Psoas muscle (tissue), 8 donors: ENCODE measurements around the gene MTMR12. TPM values are rescaled to one million over a fixed set of nuclear protein-coding genes. Genes with fewer than 3 reads are reported as not detected.

Experiments
- ATAC-seq, 4 donors: fragments of 200-7000 bp; cut with Tn5 transposase; one replicate each; pipeline ENCODE4 v1.9.1; 2020; ENCODE audit warnings: moderate library complexity in 3 of 4, mild to moderate bottlenecking in 2 of 4
- DNase-seq, 2 donors: peaks; one replicate each; pipeline ENCODE4 v3.0.0-alpha.2; 2020
- H3K27ac ChIP-seq: fragments of 200-600 bp; one replicate; pipeline ENCODE4 v1.8.0; 2022
- H3K27me3 ChIP-seq, 3 donors: fragments of 200-600 bp in 1 of 3; one replicate each; pipeline versions ENCODE4 v1.6.1 to v1.8.0; 2013 to 2022; ENCODE audit warnings: low read length in 2 of 3, mild to moderate bottlenecking in 2 of 3, moderate library complexity in 1 of 3; ENCODE audit not compliant: insufficient read depth in 3 of 3
- H3K36me3 ChIP-seq, 2 donors: fragments of 200-600 bp in 1 of 2; one replicate each; pipeline versions ENCODE4 v1.6.1 to v1.8.0; 2013 to 2022; ENCODE audit warnings: low read depth in 1 of 2, mild to moderate bottlenecking in 1 of 2, moderate library complexity in 1 of 2; ENCODE audit not compliant: insufficient read depth in 1 of 2
- H3K4me1 ChIP-seq: fragments of 200-600 bp; one replicate; pipeline ENCODE4 v1.8.0; 2022
- H3K4me3 ChIP-seq: fragments of 200-600 bp; one replicate; pipeline ENCODE4 v1.8.0; 2022; ENCODE audit warnings: mild to moderate bottlenecking
- H3K9me3 ChIP-seq: fragments of 200-600 bp; one replicate; pipeline ENCODE4 v1.8.0; 2022
- WGBS, 3 donors: extraction: QIAGEN DNeasy Blood & Tissue Kit; methylation state at CpG; one replicate each; pipeline versions ENCODE4 v1.1.6 to v1.1.7; 2013; 5-methylcytosine and 5-hydroxymethylcytosine counted together
- intact Hi-C, 2 donors: fragments of 100-400 bp; cut with DNase I; formaldehyde crosslinking; loops; one replicate each; pipeline versions ENCODE4 v1.11.0 to v1.14.2; 2022
- polyA plus RNA-seq, 3 donors: library from polyadenylated mRNA; stranded (reverse); fragments of 200-250 nt; gene quantifications; one replicate each; pipeline ENCODE4 v1.2.3, GENCODE V29; 2013
- total RNA-seq, 4 donors: library from RNA; stranded (reverse); fragmentation: NEBNext Ultra II Directional in 2 of 4; extraction: Animal tissue kit (Norgen Biotek cat#: 25700) in 2 of 4; gene quantifications; one replicate each; pipeline versions ENCODE4 v1.2.1 to v1.2.4, GENCODE V29; 2021 to 2023
- TF ChIP-seq, protein P1 (sequence below): fragments of 200-600 bp; IDR thresholded peaks from one replicate; pipeline ENCODE4 v1.8.0; 2022; ENCODE audit warnings: antibody characterized with exemption
- donor health status: healthy with polysubstance abuse.
- donor health status: DM: no; HTN: no; CAD: no; lungs with moderate emphysema.
- donor health status: Bipolar disorder and iron deficiency.
- donor health status: healthy.
- donor health status: DM: yes; HTN: yes; CAD: no.
- donor health status: DM: no; HTN: no; CAD: no.
- donor health status: DM: no; HTN: no; CAD: no.
- donor health status: DM: yes; HTN: yes; CAD: no.

MTMR12 gene
- total and polyA plus RNA-seq, 7 donors, result 2.4 to 8.9 (median 8.2) TPM

DNA sequence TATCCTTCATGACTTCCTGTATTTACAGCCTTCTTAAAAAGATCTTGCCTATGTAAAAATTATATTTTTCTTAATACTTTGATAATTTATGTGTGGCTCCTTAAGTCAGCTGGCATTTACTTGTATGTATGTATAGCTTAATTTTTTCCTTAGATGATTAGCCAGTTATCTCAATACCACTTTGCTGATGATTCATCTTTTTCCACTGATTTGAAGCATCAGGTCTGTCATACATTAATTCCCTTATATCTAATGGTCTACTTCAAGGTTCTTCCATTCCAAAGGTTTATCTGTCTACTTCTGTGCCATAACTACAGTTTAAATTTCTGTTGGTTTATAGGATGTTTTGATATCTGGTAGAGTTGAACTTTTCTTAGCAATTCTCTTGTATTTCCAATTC is 44.9 kb upstream of the MTMR12 start:
- ATAC-seq, result no peak
- Histone ChIP-seq H3K4me1 (no peaks in the 10 kb centered on the region), H3K36me3 (peaks cover 7 to 86% of the 10 kb centered on the region in 2 donors), H3K27ac (no peak overlapping the region), H3K27me3 (no peaks in the 10 kb centered on the region), H3K4me3 (no peak overlapping the region), H3K9me3 (no peaks in the 10 kb centered on the region)
- no peak for DNase-seq
- TF ChIP-seq, protein P1, sequence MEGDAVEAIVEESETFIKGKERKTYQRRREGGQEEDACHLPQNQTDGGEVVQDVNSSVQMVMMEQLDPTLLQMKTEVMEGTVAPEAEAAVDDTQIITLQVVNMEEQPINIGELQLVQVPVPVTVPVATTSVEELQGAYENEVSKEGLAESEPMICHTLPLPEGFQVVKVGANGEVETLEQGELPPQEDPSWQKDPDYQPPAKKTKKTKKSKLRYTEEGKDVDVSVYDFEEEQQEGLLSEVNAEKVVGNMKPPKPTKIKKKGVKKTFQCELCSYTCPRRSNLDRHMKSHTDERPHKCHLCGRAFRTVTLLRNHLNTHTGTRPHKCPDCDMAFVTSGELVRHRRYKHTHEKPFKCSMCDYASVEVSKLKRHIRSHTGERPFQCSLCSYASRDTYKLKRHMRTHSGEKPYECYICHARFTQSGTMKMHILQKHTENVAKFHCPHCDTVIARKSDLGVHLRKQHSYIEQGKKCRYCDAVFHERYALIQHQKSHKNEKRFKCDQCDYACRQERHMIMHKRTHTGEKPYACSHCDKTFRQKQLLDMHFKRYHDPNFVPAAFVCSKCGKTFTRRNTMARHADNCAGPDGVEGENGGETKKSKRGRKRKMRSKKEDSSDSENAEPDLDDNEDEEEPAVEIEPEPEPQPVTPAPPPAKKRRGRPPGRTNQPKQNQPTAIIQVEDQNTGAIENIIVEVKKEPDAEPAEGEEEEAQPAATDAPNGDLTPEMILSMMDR, result no peak
- intact Hi-C loops, result no loop called here

DNA sequence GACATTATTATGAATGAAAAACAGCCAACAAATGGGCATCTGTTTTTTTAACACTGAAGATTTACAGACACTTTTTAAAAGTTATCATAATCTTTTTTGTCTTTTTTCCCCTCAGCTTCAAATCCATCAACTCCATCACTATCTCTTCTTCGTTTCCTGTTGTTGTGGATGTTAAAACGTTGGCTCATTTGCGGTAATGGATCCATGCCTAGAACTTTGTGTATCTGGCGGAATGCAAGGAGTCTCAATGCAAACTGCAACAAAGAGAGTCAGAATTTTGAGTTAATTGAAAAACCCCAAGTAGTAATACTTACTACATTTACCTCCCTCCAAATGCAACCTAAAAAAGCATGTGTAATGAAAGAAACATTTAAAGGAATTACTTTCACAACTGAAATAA is 42.9 kb upstream of the MTMR12 start:
- TF ChIP-seq, protein P1, result no peak
- no peak for DNase-seq
- no peaks in the 10 kb centered on the region for H3K9me3 ChIP-seq
- intact Hi-C loops, result no loop called here
- no peak overlapping the region for H3K27ac ChIP-seq
- WGBS, 3 donors, result 56 to 71% (median 64%) methylated on average over 4 of the region's 4 CpGs
- no peak overlapping the region for H3K4me3 ChIP-seq
- no peaks in the 10 kb centered on the region for H3K4me1 ChIP-seq
- H3K27me3 ChIP-seq, result no peaks in the 10 kb centered on the region
- H3K36me3 ChIP-seq, result peaks cover 2 to 66% of the 10 kb centered on the region in 2 donors
- ATAC-seq, result no peak

DNA sequence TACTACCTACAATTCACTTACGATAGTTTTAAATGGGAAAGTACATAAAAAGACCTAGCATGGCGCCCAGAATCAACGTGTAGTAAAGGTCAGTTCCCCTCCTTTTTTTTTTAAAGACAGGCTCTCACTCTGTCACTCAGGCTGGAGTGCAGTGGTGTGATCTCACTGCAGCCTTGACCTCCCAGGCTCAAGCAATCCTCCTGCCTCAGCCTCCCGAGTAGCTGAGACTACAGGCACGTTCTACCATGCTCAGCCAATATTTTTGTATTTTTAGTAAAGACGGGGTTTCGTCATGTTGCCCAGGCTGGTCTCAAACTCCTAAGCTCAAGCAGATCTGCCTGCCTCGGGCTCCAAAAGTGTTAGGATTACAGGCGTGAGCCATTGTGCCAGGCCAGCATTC is 40.7 kb upstream of the MTMR12 start:
- H3K27me3 ChIP-seq, result no peaks in the 10 kb centered on the region
- WGBS, 3 donors, result 92 to 93% (median 93%) methylated on average over 9 of the region's 9 CpGs
- H3K36me3 ChIP-seq, result peaks cover 2 to 51% of the 10 kb centered on the region in 2 donors
- TF ChIP-seq, protein P1, result no peak
- DNase-seq, result no peak
- H3K27ac ChIP-seq, result no peak overlapping the region
- no peaks in the 10 kb centered on the region for H3K4me1 ChIP-seq
- no peaks in the 10 kb centered on the region for H3K9me3 ChIP-seq
- intact Hi-C loops, result no loop called here
- no peak for ATAC-seq
- H3K4me3 ChIP-seq, result no peak overlapping the region

DNA sequence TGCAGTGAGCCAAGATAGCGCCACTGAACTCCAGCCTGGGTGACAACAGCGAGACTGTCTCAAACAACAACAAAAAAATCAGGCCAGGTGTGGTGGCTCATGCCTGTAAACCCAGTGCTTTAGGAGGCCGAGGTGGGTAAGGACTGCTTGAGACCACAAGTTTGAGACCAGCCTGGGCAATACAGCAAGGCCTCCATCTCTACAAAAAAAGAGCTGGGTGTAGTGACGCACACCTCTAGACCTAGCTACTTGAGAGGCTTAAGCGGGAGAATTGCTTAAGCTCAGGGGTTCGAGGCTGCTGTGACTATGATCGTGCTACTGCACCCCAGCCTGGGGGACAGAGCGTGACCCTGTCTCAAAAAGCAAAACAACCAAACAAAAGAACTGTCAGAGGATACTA is 39.9 kb upstream of the MTMR12 start:
- intact Hi-C loops, result no loop called here
- 90 to 96% (median 92%) methylated on average over 8 of the region's 8 CpGs for WGBS, 3 donors
- Histone ChIP-seq H3K27me3 (no peaks in the 10 kb centered on the region), H3K27ac (no peak overlapping the region), H3K4me1 (no peaks in the 10 kb centered on the region), H3K4me3 (no peak overlapping the region), H3K9me3 (no peaks in the 10 kb centered on the region), H3K36me3 (peaks cover 2 to 44% of the 10 kb centered on the region in 2 donors)
- DNase-seq (no peak), ATAC-seq (no peak)
- TF ChIP-seq, protein P1, result no peak

DNA sequence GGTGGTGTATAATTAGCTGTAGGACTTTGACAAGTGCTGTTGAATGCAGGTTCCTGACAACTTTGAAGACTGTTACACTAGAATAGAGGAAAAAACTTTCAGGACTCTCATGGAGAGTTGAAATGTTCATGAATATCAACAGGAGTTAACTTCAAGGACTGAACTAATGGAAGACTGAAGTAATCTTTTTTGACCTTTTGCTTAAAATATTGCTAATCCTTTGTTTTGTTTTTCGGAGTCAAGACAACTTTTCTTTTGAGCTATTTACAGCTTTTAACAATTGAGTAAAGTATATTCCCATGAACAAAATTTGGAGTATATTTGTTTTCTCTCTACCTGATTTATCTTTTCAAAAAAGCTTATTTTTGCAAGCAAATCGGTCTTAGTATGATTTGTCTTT is 34.1 kb upstream of the MTMR12 start:
- no peaks in the 10 kb centered on the region for H3K4me1 ChIP-seq
- ATAC-seq (no peak), DNase-seq (no peak)
- H3K9me3 ChIP-seq, result no peaks in the 10 kb centered on the region
- no peaks in the 10 kb centered on the region for H3K36me3 ChIP-seq
- TF ChIP-seq, protein P1, result no peak
- no peak overlapping the region for H3K27ac ChIP-seq
- H3K27me3 ChIP-seq, result no peaks in the 10 kb centered on the region
- no peak overlapping the region for H3K4me3 ChIP-seq
- intact Hi-C loops, result no loop called here
- WGBS, 3 donors, result 97 to 99% (median 98%) methylated on average over 2 of the region's 2 CpGs
